ENCODE measurements around the gene MED13. TPM values are rescaled to one million over a fixed set of nuclear protein-coding genes. Genes with fewer than 3 reads are reported as not detected.

The MED13 gene
- total and polyA plus RNA-seq, 3 experiments from 2014 or later, result 3.4 to 63.3 (median 61.2) TPM

- Mint-ChIP-seq H3K9me3 (no peaks in the 10 kb centered on the region), H3K27ac (no peak overlapping the region), H3K36me3 (peaks cover 5 to 64% (median 14%) of the 10 kb centered on the region in 3 donors), H3K4me1 (peaks cover 21 to 33% (median 27%) of the 10 kb centered on the region in 3 donors), H3K4me3 (no peak overlapping the region), H3K27me3 (no peaks in the 10 kb centered on the region)
- H3K27me3 ChIP-seq (ENCODE audit: insufficient read depth, low read length, poor library complexity, severe bottlenecking), result no peaks in the 10 kb centered on the region
- H3K4me3 ChIP-seq (ENCODE audit: low read length), result no peak overlapping the region
- no peak overlapping the region for H3K27ac ChIP-seq (ENCODE audit: low read depth, low read length)
- CTCF ChIA-PET, result no interaction called here
- DNase-seq, result no peak
- H3K36me3 ChIP-seq (ENCODE audit: insufficient read depth, low read length), result peaks cover 18% of the 10 kb centered on the region
- POLR2A ChIA-PET, result no interaction called here
- no peaks in the 10 kb centered on the region for H3K4me1 ChIP-seq (ENCODE audit: insufficient read depth, low read length)
- no peaks in the 10 kb centered on the region for H3K9me3 ChIP-seq (ENCODE audit: low read length)
Observed at GRCh38 chr17:61972311-61972710, 92.8 kb downstream of the MED13 start.

GRCh38 chr17:61970030-61970429 lies 95.0 kb downstream of the MED13 start:
- H3K9me3 Mint-ChIP-seq, result no peaks in the 10 kb centered on the region
- H3K27ac Mint-ChIP-seq, result peak overlapping the region in 2 of 8 donors; percentile 27 to 41
- H3K36me3 ChIP-seq (ENCODE audit: insufficient read depth, low read length), result peaks cover 27% of the 10 kb centered on the region
- H3K4me3 ChIP-seq (ENCODE audit: low read length), result no peak overlapping the region
- H3K9me3 ChIP-seq (ENCODE audit: low read length), result no peaks in the 10 kb centered on the region
- peaks cover 10 to 23% (median 14%) of the 10 kb centered on the region in 3 donors for H3K4me1 Mint-ChIP-seq
- peaks cover 5 to 69% (median 12%) of the 10 kb centered on the region in 3 donors for H3K36me3 Mint-ChIP-seq
- no peak for DNase-seq
- H3K27me3 ChIP-seq (ENCODE audit: insufficient read depth, low read length, poor library complexity, severe bottlenecking), result no peaks in the 10 kb centered on the region
- no peak overlapping the region for H3K27ac ChIP-seq (ENCODE audit: low read depth, low read length)
- H3K4me1 ChIP-seq (ENCODE audit: insufficient read depth, low read length), result no peaks in the 10 kb centered on the region
- no peak overlapping the region for H3K4me3 Mint-ChIP-seq
- ChIA-PET CTCF (no interaction called here), POLR2A (no interaction called here)
- H3K27me3 Mint-ChIP-seq, result no peaks in the 10 kb centered on the region

- Histone ChIP-seq H3K4me3 (ENCODE audit: low read length) (no peak overlapping the region), H3K27me3 (ENCODE audit: insufficient read depth, low read length, poor library complexity, severe bottlenecking) (no peaks in the 10 kb centered on the region), H3K9me3 (ENCODE audit: low read length) (no peaks in the 10 kb centered on the region), H3K36me3 (ENCODE audit: insufficient read depth, low read length) (peaks cover 33% of the 10 kb centered on the region), H3K4me1 (ENCODE audit: insufficient read depth, low read length) (no peaks in the 10 kb centered on the region), H3K27ac (ENCODE audit: low read depth, low read length) (no peak overlapping the region)
- Mint-ChIP-seq H3K27ac (peak overlapping the region in 1 of 8 donors; percentile 10), H3K27me3 (no peaks in the 10 kb centered on the region), H3K4me3 (no peak overlapping the region), H3K9me3 (no peaks in the 10 kb centered on the region), H3K4me1 (peaks cover 2 to 17% (median 7%) of the 10 kb centered on the region in 3 donors), H3K36me3 (peaks cover 5 to 70% (median 12%) of the 10 kb centered on the region in 3 donors)
- ChIA-PET CTCF (no interaction called here), POLR2A (no interaction called here)
- no peak for DNase-seq
Observed at GRCh38 chr17:61968757-61969156, 96.3 kb downstream of the MED13 start.

GRCh38 chr17:61967729-61968128 lies 97.3 kb downstream of the MED13 start:
- Mint-ChIP-seq H3K27ac (peak overlapping the region in 3 of 8 donors; percentile 3 to 53 (median 9)), H3K9me3 (no peaks in the 10 kb centered on the region), H3K4me1 (peaks cover 4 to 21% (median 11%) of the 10 kb centered on the region in 3 donors), H3K4me3 (no peak overlapping the region), H3K27me3 (no peaks in the 10 kb centered on the region), H3K36me3 (peaks cover 5 to 75% (median 12%) of the 10 kb centered on the region in 3 donors)
- Histone ChIP-seq H3K4me3 (ENCODE audit: low read length) (no peak overlapping the region), H3K36me3 (ENCODE audit: insufficient read depth, low read length) (peaks cover 38% of the 10 kb centered on the region), H3K27me3 (ENCODE audit: insufficient read depth, low read length, poor library complexity, severe bottlenecking) (no peaks in the 10 kb centered on the region), H3K4me1 (ENCODE audit: insufficient read depth, low read length) (no peaks in the 10 kb centered on the region), H3K27ac (ENCODE audit: low read depth, low read length) (no peak overlapping the region), H3K9me3 (ENCODE audit: low read length) (no peaks in the 10 kb centered on the region)
- DNase-seq, result no peak
- POLR2A ChIA-PET, result no interaction called here
- CTCF ChIA-PET, result no interaction called here

- H3K9me3 ChIP-seq (ENCODE audit: low read length), result no peaks in the 10 kb centered on the region
- no peak overlapping the region for H3K4me3 ChIP-seq (ENCODE audit: low read length)
- Mint-ChIP-seq H3K27me3 (no peaks in the 10 kb centered on the region), H3K36me3 (peaks cover 5 to 79% (median 12%) of the 10 kb centered on the region in 3 donors), H3K9me3 (no peaks in the 10 kb centered on the region), H3K27ac (peak overlapping the region in 1 of 8 donors; percentile 46), H3K4me1 (peaks cover 4 to 21% (median 11%) of the 10 kb centered on the region in 3 donors), H3K4me3 (no peak overlapping the region)
- POLR2A ChIA-PET, result no interaction called here
- no peaks in the 10 kb centered on the region for H3K4me1 ChIP-seq (ENCODE audit: insufficient read depth, low read length)
- H3K27ac ChIP-seq (ENCODE audit: low read depth, low read length), result no peak overlapping the region
- DNase-seq, result no peak
- H3K36me3 ChIP-seq (ENCODE audit: insufficient read depth, low read length), result peaks cover 35% of the 10 kb centered on the region
- CTCF ChIA-PET, result no interaction called here
- no peaks in the 10 kb centered on the region for H3K27me3 ChIP-seq (ENCODE audit: insufficient read depth, low read length, poor library complexity, severe bottlenecking)
Observed at GRCh38 chr17:61966191-61966590, 98.9 kb downstream of the MED13 start.

- CTCF ChIA-PET, result no interaction called here
- no peak overlapping the region for H3K27ac Mint-ChIP-seq
- no peak overlapping the region for H3K4me3 ChIP-seq (ENCODE audit: low read length)
Observed at GRCh38 chr17:61955619-61956018, 109.5 kb downstream of the MED13 start.

GRCh38 chr17:61947367-61948078 lies 117.6 kb downstream of the MED13 start:
- Histone ChIP-seq H3K27ac (ENCODE audit: low read depth, low read length) (no peak overlapping the region), H3K9me3 (ENCODE audit: low read length) (no peaks in the 10 kb centered on the region), H3K4me1 (ENCODE audit: insufficient read depth, low read length) (no peaks in the 10 kb centered on the region), H3K36me3 (ENCODE audit: insufficient read depth, low read length) (peaks cover 28% of the 10 kb centered on the region), H3K4me3 (ENCODE audit: low read length) (no peak overlapping the region), H3K27me3 (ENCODE audit: insufficient read depth, low read length, poor library complexity, severe bottlenecking) (no peaks in the 10 kb centered on the region)
- Mint-ChIP-seq H3K27ac (peak overlapping the region in 2 of 8 donors; percentile 8 to 11), H3K36me3 (peaks cover 0 to 77% (median 6%) of the 10 kb centered on the region in 3 donors), H3K4me1 (no peaks in the 10 kb centered on the region), H3K9me3 (no peaks in the 10 kb centered on the region), H3K4me3 (no peak overlapping the region), H3K27me3 (no peaks in the 10 kb centered on the region)
- DNase-seq, result no peak
- ChIA-PET CTCF (interaction anchor here (0.7 to 1.6 kb wide), 2 partner anchors 82 to 118 kb away, joined by 3 to 4 read pairs; no protein-coding TSS in a partner anchor), POLR2A (interaction anchor here (0.7 kb wide), 1 partner anchor 78 kb away, joined by 3 read pairs; no protein-coding TSS in a partner anchor)

More at GRCh38 chr17:61955619-61956018, 109.5 kb downstream of the MED13 start:
- Mint-ChIP-seq H3K9me3 (no peaks in the 10 kb centered on the region), H3K4me1 (no peaks in the 10 kb centered on the region), H3K4me3 (no peak overlapping the region), H3K27me3 (no peaks in the 10 kb centered on the region), H3K36me3 (peaks cover 0 to 73% (median 13%) of the 10 kb centered on the region in 3 donors)
- Histone ChIP-seq H3K9me3 (ENCODE audit: low read length) (no peaks in the 10 kb centered on the region), H3K27me3 (ENCODE audit: insufficient read depth, low read length, poor library complexity, severe bottlenecking) (no peaks in the 10 kb centered on the region), H3K4me1 (ENCODE audit: insufficient read depth, low read length) (no peaks in the 10 kb centered on the region), H3K36me3 (ENCODE audit: insufficient read depth, low read length) (peaks cover 40% of the 10 kb centered on the region), H3K27ac (ENCODE audit: low read depth, low read length) (no peak overlapping the region)
- POLR2A ChIA-PET, result no interaction called here
- DNase-seq, result no peak

GRCh38 chr17:61946359-61946758 lies 118.7 kb downstream of the MED13 start:
- Mint-ChIP-seq H3K9me3 (no peaks in the 10 kb centered on the region), H3K4me3 (no peak overlapping the region), H3K27me3 (no peaks in the 10 kb centered on the region), H3K36me3 (peaks cover 0 to 70% (median 5%) of the 10 kb centered on the region in 3 donors), H3K4me1 (no peaks in the 10 kb centered on the region), H3K27ac (peak overlapping the region in 2 of 8 donors; percentile 63 to 64)
- ChIA-PET CTCF (no interaction called here), POLR2A (no interaction called here)
- no peaks in the 10 kb centered on the region for H3K9me3 ChIP-seq (ENCODE audit: low read length)
- H3K4me1 ChIP-seq (ENCODE audit: insufficient read depth, low read length), result no peaks in the 10 kb centered on the region
- DNase-seq, result no peak
- no peaks in the 10 kb centered on the region for H3K27me3 ChIP-seq (ENCODE audit: insufficient read depth, low read length, poor library complexity, severe bottlenecking)
- no peak overlapping the region for H3K4me3 ChIP-seq (ENCODE audit: low read length)
- no peak overlapping the region for H3K27ac ChIP-seq (ENCODE audit: low read depth, low read length)
- H3K36me3 ChIP-seq (ENCODE audit: insufficient read depth, low read length), result peaks cover 18% of the 10 kb centered on the region
